Measurements from ENCODE around the gene FAH. TPM values are rescaled to one million over a fixed set of nuclear protein-coding genes. Genes with fewer than 3 reads are reported as not detected.

Gene FAH
- total RNA-seq, result 67.6 and 74.2 TPM in 2 replicates

DNA sequence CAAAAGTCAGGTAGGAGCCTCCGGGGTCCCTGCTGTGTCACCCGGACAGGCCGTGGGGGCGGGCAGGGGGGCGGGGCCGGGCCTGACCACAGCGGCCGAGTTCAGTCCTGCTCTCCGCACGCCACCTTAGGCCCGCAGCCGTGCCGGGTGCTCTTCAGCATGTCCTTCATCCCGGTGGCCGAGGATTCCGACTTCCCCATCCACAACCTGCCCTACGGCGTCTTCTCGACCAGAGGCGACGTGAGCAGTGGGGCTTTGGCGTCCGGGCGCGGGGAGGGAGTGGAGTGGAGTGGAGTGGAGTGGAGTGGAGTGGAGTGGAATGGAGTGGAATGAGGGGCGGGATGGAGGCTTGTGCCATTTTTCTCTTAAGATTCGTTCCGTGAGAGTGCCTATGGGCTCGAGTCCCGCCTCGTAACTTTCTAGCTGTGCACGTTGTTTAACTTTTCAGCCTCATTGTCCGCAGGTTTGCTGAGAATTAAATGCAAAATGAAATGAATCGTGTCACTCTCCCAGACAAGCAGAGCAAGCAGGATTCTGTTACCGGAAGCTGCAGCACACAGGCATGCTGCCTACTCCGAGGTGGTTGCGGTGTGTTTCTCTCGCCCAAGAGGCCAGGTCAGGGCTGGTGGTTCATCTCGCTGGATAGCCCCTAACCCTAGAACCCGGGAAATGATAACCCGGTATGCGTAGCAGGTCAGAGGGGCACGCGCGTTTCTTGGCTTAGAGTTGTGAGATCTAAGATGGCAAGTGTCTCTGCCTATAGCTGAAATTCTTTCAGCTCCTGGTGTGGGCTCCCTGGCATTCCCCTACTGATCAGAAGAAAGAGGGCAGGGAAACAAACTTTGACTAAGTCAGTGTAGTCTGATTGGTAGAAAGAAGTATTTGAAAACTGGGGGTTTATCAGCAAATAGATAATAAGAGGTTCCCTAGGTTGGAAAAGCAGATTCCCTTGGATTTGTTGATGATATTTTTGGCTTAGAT lies at the start of gene FAH:
Gene FAH, plus strand, starts transcription at position 104 of the 981 bp plus-strand sequence. Its CDS starts 56 bp downstream, at position 160.
- Mint-ChIP-seq H3K27ac (peak within 1 kb of the TSS; percentile 95), H3K36me3 (ENCODE audit: low read depth) (peaks cover 21% of the 10 kb centered on the region), H3K4me3 (ENCODE audit: low read depth) (peak within 1 kb of the TSS; percentile 95), H3K27me3 (ENCODE audit: low read depth) (peaks cover 2% of the 10 kb centered on the region), H3K9me3 (no peaks in the 10 kb centered on the region), H3K4me1 (ENCODE audit: low read depth) (peaks cover 30% of the 10 kb centered on the region)
- intact Hi-C loops (cut with micrococcal nuclease), result loop anchor here (2.0 to 10.0 kb wide), 5 partner anchors 80 to 258 kb away; partner anchors contain the start of genes MTHFS and ZFAND6
- peak; percentile 33 for DNase-seq (ENCODE audit: low spot score)

GRCh38 chr15:80105193-80105592 lies 47.6 kb upstream of the FAH start:
- peaks cover 7% of the 10 kb centered on the region for H3K36me3 Mint-ChIP-seq (ENCODE audit: low read depth)
- H3K9me3 Mint-ChIP-seq, result no peaks in the 10 kb centered on the region
- H3K4me3 Mint-ChIP-seq (ENCODE audit: low read depth), result no peak overlapping the region
- H3K27ac Mint-ChIP-seq, result no peak overlapping the region
- no peak for DNase-seq (ENCODE audit: low spot score)
- intact Hi-C loops (cut with micrococcal nuclease), result no loop called here
- no peaks in the 10 kb centered on the region for H3K27me3 Mint-ChIP-seq (ENCODE audit: low read depth)
- peaks cover 29% of the 10 kb centered on the region for H3K4me1 Mint-ChIP-seq (ENCODE audit: low read depth)

- intact Hi-C loops (cut with micrococcal nuclease), result no loop called here
- Mint-ChIP-seq H3K36me3 (ENCODE audit: low read depth) (peaks cover 7% of the 10 kb centered on the region), H3K4me1 (ENCODE audit: low read depth) (peaks cover 26% of the 10 kb centered on the region), H3K27me3 (ENCODE audit: low read depth) (no peaks in the 10 kb centered on the region), H3K9me3 (no peaks in the 10 kb centered on the region), H3K4me3 (ENCODE audit: low read depth) (no peak overlapping the region), H3K27ac (no peak overlapping the region)
- no peak for DNase-seq (ENCODE audit: low spot score)
These were observed 47.2 kb upstream of the FAH start for GRCh38 chr15:80105595-80105994.

DNA sequence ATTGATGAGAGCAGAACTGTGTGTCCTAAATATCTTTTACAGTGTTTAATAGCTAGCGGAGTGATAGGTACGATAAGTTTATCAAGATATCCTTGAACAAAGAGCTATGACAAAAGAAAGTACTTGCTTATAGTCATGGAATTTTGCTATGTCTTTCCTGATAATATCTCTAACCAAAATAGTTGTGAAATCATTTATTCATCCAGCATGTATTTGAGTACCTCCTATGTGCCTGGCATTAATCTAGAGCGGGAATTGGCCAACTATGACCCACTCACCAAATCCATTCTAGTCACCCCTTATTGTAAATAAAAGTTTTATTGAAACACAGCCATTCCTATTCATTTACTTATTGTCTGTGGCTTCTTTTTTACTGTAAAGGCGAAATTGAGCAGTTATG lies 46.7 kb upstream of the FAH start:
- Mint-ChIP-seq H3K27ac (no peak overlapping the region), H3K9me3 (no peaks in the 10 kb centered on the region), H3K4me3 (ENCODE audit: low read depth) (no peak overlapping the region), H3K27me3 (ENCODE audit: low read depth) (no peaks in the 10 kb centered on the region), H3K36me3 (ENCODE audit: low read depth) (peaks cover 7% of the 10 kb centered on the region), H3K4me1 (ENCODE audit: low read depth) (peaks cover 24% of the 10 kb centered on the region)
- intact Hi-C loops (cut with micrococcal nuclease), result no loop called here
- no peak for DNase-seq (ENCODE audit: low spot score)

DNA sequence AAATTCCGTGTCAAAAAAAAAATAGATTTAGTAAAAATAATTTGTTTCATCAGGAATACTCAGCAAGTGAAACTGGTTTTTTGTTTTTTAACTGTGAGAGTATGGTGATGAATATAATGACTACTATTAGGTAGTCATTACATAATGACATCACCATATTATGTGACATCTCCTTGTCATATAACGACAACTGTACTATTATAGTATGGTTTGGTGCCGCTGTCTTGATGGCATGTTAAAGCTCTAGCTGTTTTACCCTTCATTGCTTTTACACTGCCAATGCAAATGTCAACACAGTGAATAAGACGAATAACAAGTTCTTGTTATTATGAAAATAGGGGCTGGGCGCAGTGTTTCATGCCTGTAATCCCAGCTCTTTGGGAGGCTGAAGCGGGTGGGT lies 45.6 kb upstream of the FAH start:
- peaks cover 4% of the 10 kb centered on the region for H3K36me3 Mint-ChIP-seq (ENCODE audit: low read depth)
- no peaks in the 10 kb centered on the region for H3K27me3 Mint-ChIP-seq (ENCODE audit: low read depth)
- H3K4me3 Mint-ChIP-seq (ENCODE audit: low read depth), result no peak overlapping the region
- intact Hi-C loops (cut with micrococcal nuclease), result no loop called here
- no peak overlapping the region for H3K27ac Mint-ChIP-seq
- no peak for DNase-seq (ENCODE audit: low spot score)
- peaks cover 20% of the 10 kb centered on the region for H3K4me1 Mint-ChIP-seq (ENCODE audit: low read depth)
- H3K9me3 Mint-ChIP-seq, result no peaks in the 10 kb centered on the region

- H3K27ac Mint-ChIP-seq, result no peak overlapping the region
- DNase-seq (ENCODE audit: low spot score), result no peak
- H3K9me3 Mint-ChIP-seq, result no peaks in the 10 kb centered on the region
- peaks cover 15% of the 10 kb centered on the region for H3K4me1 Mint-ChIP-seq (ENCODE audit: low read depth)
- peaks cover 4% of the 10 kb centered on the region for H3K36me3 Mint-ChIP-seq (ENCODE audit: low read depth)
- no peak overlapping the region for H3K4me3 Mint-ChIP-seq (ENCODE audit: low read depth)
- intact Hi-C loops (cut with micrococcal nuclease), result no loop called here
- no peaks in the 10 kb centered on the region for H3K27me3 Mint-ChIP-seq (ENCODE audit: low read depth)
These were observed 45.0 kb upstream of the FAH start for GRCh38 chr15:80107774-80108173.

DNA sequence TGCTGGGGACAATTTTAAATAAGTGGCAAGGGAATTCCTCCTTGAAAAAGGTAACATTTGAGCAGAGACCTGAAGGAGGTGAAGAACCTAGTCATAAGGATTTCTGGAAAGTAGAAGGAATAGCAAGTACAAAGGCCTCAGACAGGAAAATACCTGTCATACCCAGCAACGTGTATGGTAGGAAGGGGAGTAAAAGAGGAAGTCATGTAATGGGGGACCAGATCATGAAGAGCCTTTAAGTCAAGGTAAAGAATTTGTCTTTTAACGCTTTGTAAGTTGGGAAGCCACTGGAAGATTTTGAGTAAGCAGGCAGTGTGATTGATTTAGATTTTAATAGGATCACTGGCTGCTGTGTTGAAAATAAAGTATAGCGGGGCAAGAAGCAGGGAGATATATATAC lies 43.4 kb upstream of the FAH start:
- intact Hi-C loops (cut with micrococcal nuclease), result no loop called here
- no peaks in the 10 kb centered on the region for H3K36me3 Mint-ChIP-seq (ENCODE audit: low read depth)
- no peak overlapping the region for H3K4me3 Mint-ChIP-seq (ENCODE audit: low read depth)
- DNase-seq (ENCODE audit: low spot score), result no peak
- peaks cover 15% of the 10 kb centered on the region for H3K4me1 Mint-ChIP-seq (ENCODE audit: low read depth)
- H3K27me3 Mint-ChIP-seq (ENCODE audit: low read depth), result no peaks in the 10 kb centered on the region
- no peaks in the 10 kb centered on the region for H3K9me3 Mint-ChIP-seq
- no peak overlapping the region for H3K27ac Mint-ChIP-seq

DNA sequence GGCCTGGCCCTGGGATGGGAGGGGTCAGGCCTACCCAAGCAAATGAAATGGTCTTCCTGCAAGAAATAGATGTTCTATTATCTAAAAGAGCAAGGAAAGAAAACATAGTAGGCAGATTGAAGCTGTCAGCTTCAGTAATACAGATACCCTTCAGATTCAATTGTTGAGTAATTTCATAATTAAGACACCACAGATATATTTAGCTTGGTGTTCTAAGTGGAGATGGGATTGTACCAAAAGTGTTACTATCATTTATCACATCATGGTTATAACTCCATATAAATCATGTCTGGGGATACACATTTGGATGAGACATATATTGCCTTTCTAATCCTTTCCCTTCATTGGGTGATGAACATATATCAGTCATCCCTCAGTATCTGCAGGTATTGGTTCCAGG lies 41.9 kb upstream of the FAH start:
- no peak overlapping the region for H3K27ac Mint-ChIP-seq
- H3K27me3 Mint-ChIP-seq (ENCODE audit: low read depth), result no peaks in the 10 kb centered on the region
- no peaks in the 10 kb centered on the region for H3K36me3 Mint-ChIP-seq (ENCODE audit: low read depth)
- H3K4me3 Mint-ChIP-seq (ENCODE audit: low read depth), result no peak overlapping the region
- no peaks in the 10 kb centered on the region for H3K9me3 Mint-ChIP-seq
- intact Hi-C loops (cut with micrococcal nuclease), result no loop called here
- no peak for DNase-seq (ENCODE audit: low spot score)
- H3K4me1 Mint-ChIP-seq (ENCODE audit: low read depth), result peaks cover 5% of the 10 kb centered on the region

DNA sequence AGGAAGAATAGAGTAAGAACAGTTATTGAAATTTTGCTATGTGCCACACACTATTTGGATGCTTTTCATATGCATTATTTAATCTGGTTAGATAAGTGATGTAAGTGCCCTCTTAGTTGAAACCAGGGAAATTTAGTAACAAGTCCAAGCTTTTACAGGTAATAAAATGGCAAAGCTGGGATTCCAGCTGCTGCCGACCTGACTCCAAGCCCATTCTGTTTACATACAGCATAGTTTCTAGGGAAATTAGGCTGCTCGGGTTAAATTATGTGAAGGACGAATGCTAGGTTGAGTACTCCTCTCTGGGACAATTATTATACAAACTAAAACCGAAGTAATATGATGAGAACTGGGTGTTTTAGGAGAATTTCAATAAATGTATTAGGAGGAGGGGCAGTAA lies 38.7 kb upstream of the FAH start:
- Mint-ChIP-seq H3K9me3 (no peaks in the 10 kb centered on the region), H3K36me3 (ENCODE audit: low read depth) (no peaks in the 10 kb centered on the region), H3K4me3 (ENCODE audit: low read depth) (no peak overlapping the region), H3K4me1 (ENCODE audit: low read depth) (peaks cover 4% of the 10 kb centered on the region), H3K27ac (no peak overlapping the region), H3K27me3 (ENCODE audit: low read depth) (no peaks in the 10 kb centered on the region)
- no peak for DNase-seq (ENCODE audit: low spot score)
- intact Hi-C loops (cut with micrococcal nuclease), result no loop called here

DNA sequence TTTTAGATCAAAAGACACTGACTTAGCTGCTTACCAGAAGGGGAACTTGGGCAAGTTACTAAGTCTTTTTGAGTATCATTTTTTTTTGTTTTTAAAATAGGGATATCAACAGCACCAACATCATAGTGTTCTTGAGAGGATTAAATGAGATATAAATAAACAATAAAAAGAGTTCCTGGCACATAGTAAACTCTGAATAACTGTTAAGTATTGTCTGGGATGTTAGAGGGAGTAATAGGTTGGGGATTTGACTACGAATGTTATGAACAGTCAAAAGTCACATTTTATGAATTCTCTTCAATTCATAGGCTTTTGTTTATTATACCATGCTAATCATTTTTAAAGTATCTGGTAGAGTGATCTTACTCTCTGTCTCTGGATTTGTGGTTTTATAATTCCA lies 37.8 kb upstream of the FAH start:
- no peaks in the 10 kb centered on the region for H3K27me3 Mint-ChIP-seq (ENCODE audit: low read depth)
- no peaks in the 10 kb centered on the region for H3K9me3 Mint-ChIP-seq
- no peak overlapping the region for H3K4me3 Mint-ChIP-seq (ENCODE audit: low read depth)
- H3K4me1 Mint-ChIP-seq (ENCODE audit: low read depth), result no peaks in the 10 kb centered on the region
- intact Hi-C loops (cut with micrococcal nuclease), result no loop called here
- DNase-seq (ENCODE audit: low spot score), result no peak
- H3K36me3 Mint-ChIP-seq (ENCODE audit: low read depth), result no peaks in the 10 kb centered on the region
- no peak overlapping the region for H3K27ac Mint-ChIP-seq

DNA sequence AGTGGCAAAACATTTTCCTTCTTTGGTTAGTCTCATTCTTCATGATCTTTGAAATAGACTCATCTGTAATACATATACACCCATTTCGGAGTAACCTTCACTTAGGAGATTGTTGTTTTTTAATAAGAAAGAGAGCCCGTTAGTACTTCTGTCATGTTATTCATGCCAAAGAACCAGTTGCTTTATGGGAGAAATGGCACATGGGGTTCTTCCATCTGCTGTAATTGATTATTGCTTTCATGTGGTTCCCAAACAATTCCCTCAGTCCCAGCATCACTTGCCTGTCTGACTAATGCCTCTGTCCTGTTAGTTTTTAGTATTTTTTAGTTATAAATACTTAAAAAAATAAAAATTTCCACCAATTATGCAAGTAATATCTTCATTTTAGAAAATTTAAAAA lies 33.8 kb upstream of the FAH start:
- no peaks in the 10 kb centered on the region for H3K9me3 Mint-ChIP-seq
- no peak overlapping the region for H3K27ac Mint-ChIP-seq
- H3K4me1 Mint-ChIP-seq (ENCODE audit: low read depth), result no peaks in the 10 kb centered on the region
- H3K27me3 Mint-ChIP-seq (ENCODE audit: low read depth), result no peaks in the 10 kb centered on the region
- DNase-seq (ENCODE audit: low spot score), result no peak
- no peak overlapping the region for H3K4me3 Mint-ChIP-seq (ENCODE audit: low read depth)
- H3K36me3 Mint-ChIP-seq (ENCODE audit: low read depth), result peaks cover 24% of the 10 kb centered on the region
- intact Hi-C loops (cut with micrococcal nuclease), result no loop called here

DNA sequence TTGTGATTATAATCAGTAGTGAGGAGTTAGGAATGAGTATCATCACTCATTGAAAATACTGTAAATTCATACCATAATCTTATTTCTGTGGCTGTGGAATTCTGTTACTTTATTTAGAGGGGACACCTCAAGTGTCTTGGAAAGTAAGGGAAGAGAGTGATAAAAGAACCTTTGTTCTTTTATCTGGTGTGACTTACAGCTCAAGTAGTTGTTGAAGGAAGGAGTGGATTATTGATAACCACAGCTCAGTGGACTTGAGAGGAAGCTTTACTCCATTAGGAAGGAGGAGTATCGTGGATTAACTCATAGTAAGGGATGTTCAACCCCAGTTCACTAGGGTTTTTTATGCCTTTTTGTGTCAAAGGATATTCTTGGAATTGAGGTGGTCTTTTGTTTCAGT lies 32.2 kb upstream of the FAH start:
- Mint-ChIP-seq H3K9me3 (no peaks in the 10 kb centered on the region), H3K27ac (no peak overlapping the region), H3K36me3 (ENCODE audit: low read depth) (peaks cover 34% of the 10 kb centered on the region), H3K4me1 (ENCODE audit: low read depth) (peaks cover under 1% of the 10 kb centered on the region), H3K27me3 (ENCODE audit: low read depth) (no peaks in the 10 kb centered on the region), H3K4me3 (ENCODE audit: low read depth) (no peak overlapping the region)
- intact Hi-C loops (cut with micrococcal nuclease), result no loop called here
- DNase-seq (ENCODE audit: low spot score), result no peak

- Mint-ChIP-seq H3K4me3 (ENCODE audit: low read depth) (no peak overlapping the region), H3K4me1 (ENCODE audit: low read depth) (peaks cover 7% of the 10 kb centered on the region), H3K36me3 (ENCODE audit: low read depth) (peaks cover 43% of the 10 kb centered on the region), H3K27ac (no peak overlapping the region), H3K9me3 (no peaks in the 10 kb centered on the region), H3K27me3 (ENCODE audit: low read depth) (no peaks in the 10 kb centered on the region)
- DNase-seq (ENCODE audit: low spot score), result no peak
- intact Hi-C loops (cut with micrococcal nuclease), result no loop called here
These were observed 31.3 kb upstream of the FAH start for GRCh38 chr15:80121546-80121945.
